ENCODE measurements around the gene LSAMP.

DNA sequence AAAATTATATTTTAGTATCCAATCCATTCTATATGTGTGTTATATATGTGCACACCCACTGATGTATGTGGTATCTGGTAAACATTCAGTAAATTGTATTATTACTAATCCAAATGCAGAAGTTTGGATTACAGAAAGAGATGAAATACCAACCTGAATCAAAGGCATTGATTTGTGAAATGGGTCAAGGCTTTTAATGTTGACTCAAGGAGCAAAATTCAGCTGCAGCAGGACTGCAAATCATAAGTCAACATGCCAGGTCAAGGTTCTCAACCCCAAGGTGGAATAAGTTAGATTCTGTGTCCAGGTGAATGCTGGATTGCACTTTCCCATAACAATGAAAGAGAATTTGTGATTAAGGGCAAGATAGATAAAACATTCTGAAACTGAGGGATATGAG, 631.3 kb downstream of the LSAMP start:
- TF ChIP-seq, protein P1, sequence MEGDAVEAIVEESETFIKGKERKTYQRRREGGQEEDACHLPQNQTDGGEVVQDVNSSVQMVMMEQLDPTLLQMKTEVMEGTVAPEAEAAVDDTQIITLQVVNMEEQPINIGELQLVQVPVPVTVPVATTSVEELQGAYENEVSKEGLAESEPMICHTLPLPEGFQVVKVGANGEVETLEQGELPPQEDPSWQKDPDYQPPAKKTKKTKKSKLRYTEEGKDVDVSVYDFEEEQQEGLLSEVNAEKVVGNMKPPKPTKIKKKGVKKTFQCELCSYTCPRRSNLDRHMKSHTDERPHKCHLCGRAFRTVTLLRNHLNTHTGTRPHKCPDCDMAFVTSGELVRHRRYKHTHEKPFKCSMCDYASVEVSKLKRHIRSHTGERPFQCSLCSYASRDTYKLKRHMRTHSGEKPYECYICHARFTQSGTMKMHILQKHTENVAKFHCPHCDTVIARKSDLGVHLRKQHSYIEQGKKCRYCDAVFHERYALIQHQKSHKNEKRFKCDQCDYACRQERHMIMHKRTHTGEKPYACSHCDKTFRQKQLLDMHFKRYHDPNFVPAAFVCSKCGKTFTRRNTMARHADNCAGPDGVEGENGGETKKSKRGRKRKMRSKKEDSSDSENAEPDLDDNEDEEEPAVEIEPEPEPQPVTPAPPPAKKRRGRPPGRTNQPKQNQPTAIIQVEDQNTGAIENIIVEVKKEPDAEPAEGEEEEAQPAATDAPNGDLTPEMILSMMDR (IDR thresholded peaks at IDR 0.05): no peak
- TF ChIP-seq POLR2A (IDR thresholded peaks at IDR 0.05) (no peak), POLR2AphosphoS5 (IDR thresholded peaks at IDR 0.05) (no peak)

Data from sigmoid colon (tissue), 4 donors.